Limb (tissue), 2 donors: ENCODE results near the gene TMEM138.

Experiments used
- DNase-seq, 2 donors: peaks; one replicate each; pipeline ENCODE4 v3.0.0-alpha.2; 2016; ENCODE audit errors: extremely low spot score in 2 of 2

Gene TMEM138

DNA sequence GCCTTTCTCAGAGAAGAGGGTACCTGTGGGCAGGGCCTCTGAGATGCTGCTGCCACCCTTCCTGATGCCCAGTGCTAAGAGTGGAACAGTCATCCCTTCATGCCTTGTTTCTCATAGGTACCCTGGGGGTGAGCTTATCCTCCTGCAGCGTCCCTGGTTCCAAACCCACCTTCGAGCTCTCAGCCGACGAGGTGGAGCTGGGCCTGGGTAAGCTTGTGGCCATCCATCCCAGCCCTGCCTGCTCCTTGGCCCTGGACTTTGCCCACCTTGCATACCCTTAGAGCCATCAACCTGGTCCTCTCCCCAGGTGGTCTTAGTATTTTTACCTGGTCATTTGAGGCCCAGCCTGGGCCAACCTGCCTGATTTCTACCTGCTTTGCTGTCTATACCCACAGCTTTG is 20.5 kb upstream of the TMEM138 start:
- no peak for DNase-seq

DNA sequence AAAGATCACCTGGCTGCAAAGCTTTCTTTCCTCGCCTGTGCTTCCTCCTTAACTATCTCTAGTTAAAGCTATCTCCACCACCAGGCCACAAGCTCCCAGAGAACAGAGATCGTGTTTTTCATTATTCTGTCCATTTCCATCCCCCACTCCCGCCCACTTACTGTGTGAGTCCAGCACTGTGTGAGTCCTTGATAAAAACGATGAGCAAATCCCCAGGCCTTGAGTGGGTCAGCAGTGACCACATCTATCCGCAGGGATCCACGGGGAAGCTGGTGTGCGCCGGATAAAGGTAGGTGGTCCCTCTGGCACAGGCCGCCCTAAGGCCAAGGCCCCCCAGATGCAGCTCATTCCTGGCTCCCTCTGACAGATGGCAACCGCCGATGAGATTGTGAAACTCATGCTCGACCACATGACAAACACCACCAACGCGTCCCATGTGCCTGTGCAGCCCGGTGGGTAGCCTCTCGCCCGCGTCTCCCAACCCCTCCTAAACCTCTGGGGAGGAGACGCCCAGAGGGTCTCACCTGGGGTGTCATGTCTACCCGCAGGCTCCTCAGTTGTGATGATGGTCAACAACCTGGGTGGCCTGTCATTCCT is 19.9 kb upstream of the TMEM138 start:
- DNase-seq = no peak

DNA sequence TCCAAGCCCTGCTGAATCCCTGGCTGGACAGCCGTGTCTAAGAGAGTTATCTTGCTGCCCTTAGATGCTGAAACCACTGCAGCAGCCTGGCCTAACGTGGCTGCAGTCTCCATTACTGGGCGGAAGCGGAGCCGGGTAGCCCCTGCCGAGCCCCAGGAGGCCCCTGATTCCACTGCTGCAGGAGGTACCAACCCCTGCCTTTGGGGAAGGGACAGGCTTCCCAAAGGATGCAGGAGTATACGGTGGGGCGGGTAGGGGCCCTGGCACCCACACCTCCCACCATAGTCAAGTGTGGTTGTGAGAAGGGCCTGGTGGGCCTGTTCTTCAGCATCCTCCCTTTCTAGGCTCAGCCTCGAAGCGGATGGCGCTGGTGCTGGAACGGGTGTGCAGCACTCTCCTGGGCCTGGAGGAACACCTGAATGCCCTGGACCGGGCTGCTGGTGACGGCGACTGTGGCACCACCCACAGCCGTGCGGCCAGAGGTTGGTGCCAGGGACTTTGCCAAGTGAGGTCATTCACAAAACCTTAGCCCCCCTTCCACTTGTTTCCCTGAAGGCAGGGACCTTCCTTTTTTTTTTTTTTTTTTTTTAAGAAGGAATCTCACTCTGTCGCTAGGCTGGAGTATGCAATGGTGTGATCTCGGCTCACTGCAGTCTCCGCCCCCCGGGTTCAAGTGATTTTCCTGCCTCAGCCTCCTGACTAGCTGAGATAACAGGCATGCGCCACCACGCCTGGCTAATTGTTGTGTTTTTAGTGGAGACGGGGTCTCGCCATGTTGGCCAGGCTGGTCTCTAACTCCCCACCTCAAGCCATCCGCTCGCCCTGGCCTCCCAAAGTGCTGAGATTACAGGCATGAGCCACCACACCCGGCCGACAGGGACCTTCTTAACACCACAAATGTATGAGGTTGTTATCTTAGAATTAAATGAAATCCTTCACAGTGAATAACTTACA is 18.1 kb upstream of the TMEM138 start:
- no peak for DNase-seq

DNA sequence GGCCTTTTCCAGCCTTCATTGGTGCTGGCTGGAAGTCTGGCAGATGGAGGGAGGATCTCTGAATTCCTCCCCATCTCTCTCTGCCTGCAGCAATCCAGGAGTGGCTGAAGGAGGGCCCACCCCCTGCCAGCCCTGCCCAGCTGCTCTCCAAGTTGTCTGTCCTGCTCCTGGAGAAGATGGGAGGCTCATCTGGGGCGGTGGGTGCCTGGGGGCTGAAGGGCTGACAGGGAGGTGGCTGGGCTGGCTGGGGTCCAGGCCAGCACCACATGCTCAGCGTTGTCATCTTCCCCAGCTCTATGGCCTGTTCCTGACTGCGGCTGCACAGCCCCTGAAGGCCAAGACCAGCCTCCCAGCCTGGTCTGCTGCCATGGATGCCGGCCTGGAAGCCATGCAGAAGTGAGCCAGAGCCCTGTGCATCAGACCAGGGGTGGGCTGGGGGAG is 17.0 kb upstream of the TMEM138 start:
- peak in 1 of 2 donors; percentile 50 for DNase-seq

DNA sequence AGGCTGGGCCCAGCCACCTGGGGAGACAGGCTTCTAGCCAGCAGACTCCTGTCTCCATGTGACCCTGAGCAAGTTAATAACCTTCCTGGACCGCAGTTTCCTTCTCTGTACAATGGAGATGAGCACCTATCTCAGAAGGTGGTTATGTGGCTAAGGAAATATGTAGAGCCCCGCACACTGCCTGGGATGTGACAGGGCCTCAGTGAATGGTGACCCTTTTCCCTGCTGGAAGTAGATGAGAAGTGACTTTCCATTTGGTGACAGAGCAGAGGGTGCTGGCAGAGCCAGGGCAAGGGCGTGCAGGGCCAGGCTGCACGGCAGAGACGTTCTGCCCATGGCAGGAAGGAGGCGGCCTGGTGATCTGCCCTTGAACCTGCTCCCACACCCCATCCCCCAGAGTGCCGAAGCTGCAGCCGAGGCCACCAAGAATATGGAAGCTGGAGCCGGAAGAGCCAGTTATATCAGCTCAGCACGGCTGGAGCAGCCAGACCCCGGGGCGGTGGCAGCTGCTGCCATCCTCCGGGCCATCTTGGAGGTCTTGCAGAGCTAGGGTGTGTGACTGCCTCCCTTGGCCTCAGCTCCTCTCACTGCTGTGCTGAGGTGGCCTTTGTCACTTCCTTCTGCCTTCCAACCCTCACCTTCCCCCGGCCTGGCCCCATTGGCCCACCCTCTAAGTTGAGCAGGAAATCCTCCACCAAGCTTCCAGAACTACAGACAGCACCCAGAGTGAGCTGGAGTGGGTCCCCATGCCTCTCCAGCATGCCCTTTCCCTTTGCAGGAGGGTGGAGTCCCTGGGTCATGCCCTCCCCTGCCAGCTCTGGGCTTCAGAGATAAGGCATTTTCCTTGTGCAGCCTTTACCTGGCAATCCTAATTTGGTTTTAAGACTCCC is 16.0 kb upstream of the TMEM138 start:
- no peak for DNase-seq

DNA sequence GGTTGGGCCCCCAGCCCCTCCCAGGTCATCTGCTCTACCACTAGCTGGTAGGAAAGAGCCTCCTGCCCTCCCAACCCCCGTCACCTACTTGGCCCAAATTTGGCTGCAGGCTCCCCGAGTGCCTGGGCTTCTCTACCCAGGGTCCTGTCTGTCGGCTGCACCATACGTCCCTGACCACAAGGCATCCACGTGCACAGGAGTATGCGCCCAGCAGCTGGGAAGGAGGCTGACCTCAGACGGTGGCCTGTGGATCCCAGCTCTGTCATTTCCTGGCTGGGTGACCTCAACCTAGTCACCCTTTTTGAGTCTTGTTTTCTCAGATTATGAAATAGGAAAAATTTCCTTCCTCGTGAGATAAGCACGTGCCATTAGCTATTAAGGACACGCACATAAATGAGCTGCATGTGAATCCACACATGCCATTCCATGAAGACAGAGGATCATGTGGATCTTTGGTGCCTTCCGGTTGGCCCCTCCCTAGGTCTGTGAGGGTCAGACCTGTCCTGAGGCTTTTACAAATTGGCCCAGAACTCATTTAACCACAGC is 14.2 kb upstream of the TMEM138 start:
- DNase-seq = no peak

DNA sequence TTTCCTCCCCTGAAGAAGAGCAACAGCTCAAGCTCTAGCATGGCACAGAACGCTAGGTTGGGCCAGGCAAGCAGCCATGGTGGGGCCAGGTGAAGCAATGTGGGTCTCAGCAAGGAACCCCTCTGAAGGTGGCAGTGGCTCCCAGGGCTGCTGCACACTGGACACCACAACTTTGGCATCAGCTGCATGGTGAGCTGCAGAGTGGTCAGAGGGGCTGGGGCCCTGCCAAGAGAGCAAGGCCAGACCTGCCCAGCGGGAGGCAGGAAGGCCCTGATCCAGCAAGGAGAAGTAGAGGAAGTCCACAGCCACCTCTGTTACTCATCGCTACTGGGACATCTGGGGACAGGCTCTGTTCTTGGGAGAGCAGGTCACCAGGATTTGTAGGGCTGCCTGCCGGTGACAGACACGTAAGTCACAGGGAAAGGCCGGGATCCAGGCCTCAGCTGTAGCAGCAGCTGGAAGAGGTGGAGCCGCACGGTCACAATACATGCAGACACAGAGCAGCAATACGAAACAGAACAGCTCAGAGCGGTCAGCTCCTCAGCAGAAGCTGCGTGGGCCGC is 12.9 kb upstream of the TMEM138 start:
- no peak for DNase-seq

DNA sequence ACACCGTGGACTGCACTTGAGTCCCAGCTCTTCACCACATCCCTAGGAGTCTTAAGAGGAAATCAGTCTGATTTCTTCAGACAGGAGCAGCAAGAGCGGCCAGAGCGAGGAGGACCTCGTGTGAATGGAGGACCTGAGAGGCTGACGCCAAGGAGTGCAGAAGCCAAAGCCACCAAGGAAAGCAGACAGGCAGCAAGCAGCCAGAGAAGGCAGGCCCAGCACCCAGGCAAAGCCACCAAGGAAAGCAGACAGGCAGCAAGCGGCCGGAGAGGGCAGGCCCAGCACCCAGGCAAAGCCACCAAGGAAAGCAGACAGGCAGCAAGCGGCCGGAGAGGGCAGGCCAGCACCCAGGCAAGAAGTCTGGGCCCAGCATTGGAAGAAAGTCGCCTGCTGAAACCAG is 12.3 kb upstream of the TMEM138 start:
- DNase-seq = no peak

DNA sequence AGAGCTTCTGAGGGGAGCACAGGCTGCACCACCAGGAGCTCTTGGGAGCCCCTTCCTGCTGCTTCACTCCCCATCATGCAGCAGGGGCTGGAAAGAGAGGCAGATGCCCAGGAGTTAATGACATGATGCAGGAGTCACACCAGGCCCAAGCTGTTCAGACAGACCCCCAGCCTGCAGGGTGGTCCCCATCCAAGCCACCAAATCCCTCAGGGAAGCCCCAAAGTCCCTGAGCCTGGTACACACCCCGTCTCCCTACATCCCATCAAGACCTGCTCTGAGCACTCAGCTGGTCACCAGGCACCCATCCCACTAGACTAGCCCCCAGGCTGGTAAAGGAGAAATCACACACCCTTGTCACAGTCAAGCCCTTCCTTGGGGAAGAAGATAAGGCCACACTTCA is 11.8 kb upstream of the TMEM138 start:
- no peak for DNase-seq

DNA sequence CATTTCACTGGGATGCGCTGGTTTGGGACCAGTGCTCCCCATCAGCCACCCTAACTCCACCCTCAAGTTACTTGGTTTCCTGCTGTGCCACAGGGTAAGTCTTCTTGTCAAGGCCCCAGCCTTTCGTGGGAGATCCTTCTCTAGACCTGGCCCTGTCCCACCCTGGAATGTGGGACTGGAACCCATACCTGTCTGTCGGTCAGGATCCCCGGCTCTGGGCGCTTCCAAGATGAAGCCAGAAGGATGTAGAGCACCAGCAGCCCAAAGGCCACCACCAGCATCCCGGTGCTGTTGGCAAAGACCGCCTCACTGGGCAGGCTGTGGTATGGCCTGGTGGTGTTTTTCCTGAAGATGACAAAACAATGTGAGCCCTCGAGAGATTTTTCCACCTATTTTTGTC is 11.4 kb upstream of the TMEM138 start:
- no peak for DNase-seq

DNA sequence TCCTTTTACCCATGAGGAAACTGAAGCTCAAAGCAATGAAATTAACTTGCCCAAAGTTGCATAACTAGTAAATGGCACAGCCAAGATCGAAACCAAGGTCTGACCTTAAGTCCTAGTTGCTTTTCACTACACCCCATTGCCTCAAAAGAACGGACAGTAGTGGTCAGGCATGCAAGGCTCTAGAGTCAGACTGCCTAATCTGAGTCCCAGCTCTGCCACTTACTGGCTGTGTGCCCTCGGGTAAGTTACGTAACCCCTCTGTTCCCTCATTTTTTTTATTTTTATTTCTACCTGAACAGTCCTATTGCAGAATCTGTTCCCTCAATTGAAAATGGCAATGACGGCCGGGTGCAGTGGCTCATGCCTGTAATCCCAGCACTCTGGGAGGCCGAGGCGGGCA is 10.1 kb upstream of the TMEM138 start:
- DNase-seq = no peak

DNA sequence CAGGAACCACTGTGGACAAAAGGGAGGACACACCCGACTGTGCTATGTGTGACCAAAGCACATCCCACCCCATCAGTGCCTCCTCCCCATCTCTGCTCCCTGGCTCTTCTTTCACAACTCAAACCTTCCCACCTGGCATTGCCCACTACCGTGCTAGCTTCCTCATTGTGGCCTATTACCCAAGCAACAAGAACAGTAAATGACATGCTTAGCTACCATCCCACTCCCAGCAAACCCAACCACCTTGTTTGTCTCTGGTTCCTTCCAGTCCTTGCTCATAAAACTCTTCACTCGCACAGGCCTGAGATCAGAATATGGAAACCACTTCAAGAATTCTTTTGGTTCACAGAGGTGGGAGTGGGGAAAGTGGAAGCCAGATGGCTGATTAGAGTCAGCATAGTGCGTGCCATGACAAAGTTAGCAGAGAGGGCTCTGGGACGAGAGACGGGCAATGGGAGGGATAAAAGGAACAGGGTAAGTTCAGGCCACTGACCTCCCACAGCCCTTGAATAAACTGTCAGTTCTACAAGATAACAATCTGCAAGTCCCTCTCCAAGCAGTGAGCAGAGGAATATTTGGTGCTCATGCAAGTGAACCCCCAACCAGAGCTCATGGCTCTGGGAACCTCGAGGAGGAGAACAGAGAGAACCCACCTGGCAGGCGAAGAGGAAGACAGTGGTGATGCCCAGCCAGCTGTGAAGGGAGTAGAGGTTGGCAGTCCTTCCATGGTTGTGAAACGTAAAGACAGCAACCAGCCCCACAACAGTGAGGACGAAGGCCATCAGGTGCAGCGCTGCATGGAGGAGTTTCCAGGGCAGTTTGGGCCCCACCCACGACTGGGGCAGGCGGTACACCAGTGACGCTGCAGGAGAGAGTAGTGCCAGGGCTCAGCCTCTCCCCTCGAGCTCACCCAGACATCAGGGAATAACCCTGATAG is 8.8 kb upstream of the TMEM138 start:
- no peak for DNase-seq

DNA sequence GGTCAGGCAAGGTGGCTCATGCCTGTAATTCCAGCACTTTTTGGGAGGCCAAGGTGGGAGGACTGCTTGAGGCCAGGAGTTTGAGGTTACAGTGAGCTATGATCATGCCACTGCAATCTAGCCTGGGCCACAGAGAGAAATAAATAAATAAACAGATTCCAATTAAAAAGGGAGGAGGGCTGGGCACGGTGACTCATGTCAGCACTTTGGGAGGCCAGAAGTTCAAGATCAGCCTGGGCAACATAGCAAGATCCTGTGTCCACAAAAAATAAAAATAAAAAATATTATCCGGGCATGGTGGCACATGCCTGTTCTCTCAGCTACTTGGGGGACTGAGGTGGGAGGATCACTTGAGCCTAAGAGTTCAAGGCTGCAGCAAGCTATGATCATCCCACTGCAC is 8.0 kb upstream of the TMEM138 start:
- no peak for DNase-seq

DNA sequence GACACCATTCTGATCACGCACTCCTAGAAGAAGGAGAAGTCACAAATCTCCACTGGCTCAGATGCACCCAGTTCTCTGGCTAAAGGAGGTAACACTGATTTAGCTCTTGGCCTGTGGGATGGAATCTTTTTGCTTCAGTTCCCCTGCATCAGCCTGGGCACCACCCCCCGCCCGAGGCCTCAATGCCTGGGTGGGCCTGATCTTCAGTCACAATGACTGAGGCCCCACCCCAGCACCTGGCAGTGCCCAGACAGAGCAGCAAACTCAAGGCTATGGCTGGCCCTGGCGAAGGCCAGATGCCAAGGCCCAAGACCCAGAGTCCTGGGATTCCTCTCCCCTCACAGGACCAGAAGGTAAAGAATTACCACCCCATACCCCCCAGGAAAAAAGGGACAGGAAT is 5.5 kb upstream of the TMEM138 start:
- DNase-seq = no peak

DNA sequence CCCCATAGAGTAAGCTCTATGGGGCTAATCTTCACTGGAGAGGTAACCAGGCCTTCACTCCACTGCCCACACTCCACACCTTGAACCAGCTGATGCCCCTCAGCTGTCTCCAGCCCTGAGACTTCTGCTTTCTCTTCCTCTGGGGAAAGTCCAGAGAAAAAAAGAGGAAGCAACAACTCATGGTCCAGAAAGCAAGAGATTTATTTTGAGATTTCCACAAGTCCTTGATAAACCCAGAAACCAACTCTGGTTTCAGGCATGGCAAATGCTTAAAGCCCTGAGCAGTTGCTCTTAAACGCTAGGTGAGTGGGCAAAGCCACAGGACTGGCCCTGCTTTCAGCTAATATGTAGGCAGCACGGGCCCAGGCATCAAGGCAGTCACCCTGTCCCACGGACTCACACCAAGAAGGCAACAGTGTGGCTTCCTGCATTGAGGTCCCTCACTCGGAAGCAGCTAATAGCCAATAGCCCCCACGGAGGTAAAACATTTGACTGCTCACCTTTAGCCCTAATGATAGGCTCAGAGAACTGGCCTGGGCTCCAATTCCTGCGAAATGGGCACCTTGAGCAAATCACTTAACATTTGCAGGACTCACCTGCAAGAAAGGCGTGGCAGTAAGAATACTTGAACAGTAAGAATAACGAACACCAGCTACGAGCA is 4.8 kb upstream of the TMEM138 start:
- no peak for DNase-seq

DNA sequence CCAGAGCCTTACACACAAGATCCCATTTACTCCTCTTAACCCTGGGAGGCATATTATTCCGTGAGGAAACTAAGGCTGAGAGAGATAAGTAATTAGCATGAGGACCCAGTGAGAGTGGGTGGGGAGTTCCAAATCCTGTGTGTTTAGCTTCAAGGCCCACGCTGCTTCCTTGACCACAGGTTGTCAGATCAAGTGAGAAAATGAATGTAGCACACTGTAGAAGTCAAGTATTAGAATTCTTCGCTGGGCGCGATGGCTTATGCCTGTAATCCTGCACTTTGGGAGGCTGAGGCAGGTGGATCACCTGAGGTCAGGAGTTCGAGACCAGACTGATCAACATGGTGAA is 4.3 kb upstream of the TMEM138 start:
- no peak for DNase-seq

DNA sequence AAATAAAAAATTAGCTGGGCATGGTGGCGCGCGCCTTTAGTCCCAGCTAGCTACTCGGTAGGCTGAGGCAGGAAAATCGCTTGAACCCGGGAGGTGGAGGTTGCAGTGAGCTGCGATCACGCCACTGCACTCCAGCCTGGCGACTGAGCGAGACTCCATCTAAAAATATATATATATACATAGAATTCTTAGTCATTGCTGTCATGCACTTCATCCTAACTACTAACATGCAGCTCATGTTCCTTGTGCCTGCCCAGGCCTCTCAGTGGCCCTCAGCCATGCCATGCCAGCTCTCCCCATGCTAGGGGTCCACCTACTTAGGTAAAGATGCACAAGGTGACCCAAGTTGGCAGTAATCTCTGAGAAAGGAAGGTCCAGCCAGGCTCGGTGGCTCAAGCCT is 3.6 kb upstream of the TMEM138 start:
- DNase-seq = no peak

DNA sequence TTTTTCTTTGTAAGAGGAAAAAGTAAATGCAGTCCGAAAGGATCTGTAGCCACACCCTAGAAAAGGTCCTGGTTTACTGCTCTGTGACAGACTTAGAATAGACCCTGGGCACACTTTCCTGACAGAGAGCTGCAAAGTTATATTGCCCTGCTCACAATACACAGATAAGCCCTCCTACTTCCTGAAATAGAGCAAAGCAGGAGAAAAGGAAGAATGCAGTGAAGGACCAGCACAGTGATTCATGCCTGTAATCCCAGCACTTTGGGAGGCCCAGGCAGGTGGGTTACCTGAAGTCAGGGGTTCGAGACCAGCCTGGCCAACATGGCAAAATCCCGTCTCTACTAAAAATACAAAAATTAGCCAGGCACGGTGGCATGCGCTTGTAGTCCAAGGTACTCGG is 2.7 kb upstream of the TMEM138 start:
- no peak for DNase-seq

DNA sequence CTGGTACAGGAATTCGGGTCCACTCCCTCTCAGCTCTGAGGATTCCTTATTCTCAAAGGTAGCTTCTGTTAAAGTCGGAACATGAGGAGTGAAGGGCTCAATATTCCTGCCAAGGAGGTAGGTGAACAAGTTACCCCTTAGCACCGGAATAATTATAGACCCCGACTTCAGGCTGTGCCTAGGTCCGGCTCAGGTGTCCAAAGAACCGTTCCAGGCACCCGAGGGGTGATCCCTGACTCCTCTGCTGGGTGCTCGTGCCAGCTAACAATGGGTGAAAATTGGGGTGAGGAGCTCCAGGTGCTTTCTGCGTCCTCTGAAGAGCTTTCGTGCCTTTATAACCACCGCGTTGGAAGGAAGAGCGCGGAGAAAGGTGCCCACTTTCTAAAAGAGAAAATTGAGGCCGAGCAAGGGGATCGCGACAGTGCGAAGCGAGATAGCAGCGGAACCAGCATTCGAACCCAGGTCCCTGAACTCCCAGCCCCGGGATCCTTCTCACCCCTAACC is 885 bp upstream of the TMEM138 start:
- no peak for DNase-seq

DNA sequence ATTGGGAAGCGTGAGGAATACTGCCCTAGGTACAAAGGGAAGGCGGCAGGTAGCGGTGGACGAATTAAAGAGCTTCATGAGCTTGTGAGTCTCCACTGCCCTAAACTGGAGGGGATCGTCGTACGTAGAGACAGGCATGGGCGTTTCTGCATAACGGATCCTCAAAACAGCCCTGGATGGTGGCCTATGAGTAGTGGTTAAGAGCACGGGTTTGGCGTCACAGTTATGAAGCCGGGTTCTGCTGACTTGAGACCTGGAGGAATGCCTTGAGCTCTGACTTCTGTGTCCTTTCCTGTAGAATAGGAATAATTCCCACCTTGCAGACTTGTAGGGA is 335 bp downstream of the TMEM138 start:
- no peak for DNase-seq
